GM12878 (cell line): ENCODE data around the gene DLG2. TPM values are rescaled to one million over a fixed set of nuclear protein-coding genes. Genes with fewer than 3 reads are reported as not detected.

Experiments
- ATAC-seq: fragments of 200-7000 bp; cut with Tn5 transposase; 3 replicates; pipeline ENCODE4 v1.9.1; 2020; ENCODE audit warnings: mild to moderate bottlenecking, moderate library complexity
- BruUV-seq: library from RNA; stranded (reverse); fragments of 400-500 nt; replicated peaks from 2 replicates; lab custom pipeline; 2021; lab: Mats Ljungman, UMichigan
- CTCF ChIA-PET: fragments of 300-600 bp; sonication (Branson Sonifier 250); formaldehyde crosslinking; extraction: SDS; loops from one replicate; lab custom pipeline; 2021; ENCODE audit warnings: inconsistent platforms; lab: Yijun Ruan, JAX
- POLR2A ChIA-PET: fragments of 350-600 bp; formaldehyde crosslinking; extraction: SDS; loops from one replicate; lab custom pipeline; 2021; ENCODE audit warnings: inconsistent platforms; lab: Charles Lee
- RAD21 ChIA-PET: fragments of 300-600 bp; sonication (Branson Sonifier 250); formaldehyde crosslinking; loops from one replicate; lab custom pipeline; 2023; ENCODE audit warnings: antibody characterized with exemption; ENCODE audit not compliant: unreplicated experiment; lab: Charles Lee
- SMC1A ChIA-PET: fragments of 300-600 bp; sonication (Branson Sonifier 250); formaldehyde crosslinking; loops from one replicate; lab custom pipeline; 2023; ENCODE audit not compliant: unreplicated experiment, uncharacterized antibody; lab: Charles Lee
- DNase-seq: peaks from one replicate; pipeline ENCODE4 v3.0.0-alpha.2; 2011; ENCODE audit warnings: low read depth, low spot score
- FAIRE-seq: peaks from 3 replicates; lab custom pipeline; 2011; peaks lifted over from hg19 to GRCh38; lab: Jason Lieb, UNC
- H2AFZ ChIP-seq: 2 replicates; pipeline ENCODE4 v1.6.0; 2011; ENCODE audit warnings: low read depth, low read length, control low read depth; ENCODE audit not compliant: control insufficient read depth
- H3K27ac ChIP-seq: 2 replicates; pipeline ENCODE4 v1.5.1; 2011; ENCODE audit warnings: control low read depth; ENCODE audit not compliant: control insufficient read depth, insufficient read depth
- H3K27me3 ChIP-seq, 2 experiments: replicated peaks in 1 of 2; 2 replicates each; pipeline versions ENCODE4 v1.6.0 to v1.6.1; 2011; ENCODE audit warnings: low read length in 1 of 2; ENCODE audit not compliant: control insufficient read depth in 2 of 2, insufficient read depth in 2 of 2
- H3K36me3 ChIP-seq, 2 experiments: 2 replicates each; pipeline ENCODE4 v1.5.1; 2011; ENCODE audit warnings: low read length in 1 of 2; ENCODE audit not compliant: control insufficient read depth in 2 of 2, insufficient read depth in 2 of 2
- H3K4me1 ChIP-seq: 2 replicates; pipeline ENCODE4 v1.6.1; 2011; ENCODE audit warnings: mild to moderate bottlenecking, low read length, moderate library complexity, mixed read lengths; ENCODE audit not compliant: control insufficient read depth, insufficient read depth
- H3K4me2 ChIP-seq: 2 replicates; pipeline ENCODE4 v1.6.0; 2011; ENCODE audit warnings: control low read depth; ENCODE audit not compliant: control insufficient read depth, insufficient read depth
- H3K4me3 ChIP-seq: fragments of 200-600 bp; sonication (generic); 2 replicates; pipeline ENCODE4 v1.5.1; 2016
- H3K79me2 ChIP-seq: 2 replicates; pipeline ENCODE4 v1.6.0; 2011; ENCODE audit warnings: low read length; ENCODE audit not compliant: control insufficient read depth, insufficient read depth
- H3K9ac ChIP-seq: 2 replicates; pipeline ENCODE4 v1.8.0; 2011; ENCODE audit warnings: low read length, control low read depth, mixed read lengths; ENCODE audit not compliant: control insufficient read depth, insufficient read depth
- H3K9me3 ChIP-seq: replicated peaks from 3 replicates; pipeline ENCODE4 v1.5.1; 2011; ENCODE audit warnings: mild to moderate bottlenecking, low read length; ENCODE audit not compliant: control insufficient read depth, insufficient read depth
- H4K20me1 ChIP-seq: 2 replicates; pipeline ENCODE4 v1.6.0; 2011; ENCODE audit not compliant: control insufficient read depth, insufficient read depth
- BMI1 ChIP-seq: fragments of 450-650 bp; IDR thresholded peaks from 2 replicates; pipeline ENCODE4 v1.6.1; 2016; ENCODE audit warnings: mild to moderate bottlenecking, moderate library complexity, borderline replicate concordance
- CREM ChIP-seq: IDR thresholded peaks from 2 replicates; pipeline ENCODE4 v1.6.1; 2014; ENCODE audit warnings: antibody characterized with exemption, low read depth
- FOS ChIP-seq: IDR thresholded peaks from 3 replicates; pipeline ENCODE4 v1.6.1; 2011; ENCODE audit warnings: borderline replicate concordance; ENCODE audit not compliant: insufficient read length; ENCODE audit errors: extremely low read depth
- FOXK2 ChIP-seq: fragments of 450-650 bp; IDR thresholded peaks from 2 replicates; pipeline ENCODE4 v1.6.1; 2017; ENCODE audit warnings: mild to moderate bottlenecking, moderate library complexity
- FOXM1 ChIP-seq: IDR thresholded peaks from 2 replicates; pipeline ENCODE4 v1.6.1; 2012; ENCODE audit warnings: low read depth, mild to moderate bottlenecking, inconsistent platforms, low read length, moderate library complexity
- GABPA ChIP-seq: IDR thresholded peaks from 2 replicates; pipeline ENCODE4 v1.6.1; 2014; ENCODE audit warnings: antibody characterized with exemption, low read depth, mild to moderate bottlenecking, inconsistent platforms
- HDAC6 ChIP-seq: fragments of 200-600 bp; sonication (generic); IDR thresholded peaks from one replicate; pipeline ENCODE4 v1.8.0; 2017; ENCODE audit warnings: antibody characterized with exemption; ENCODE audit not compliant: unreplicated experiment
- NFYB ChIP-seq: IDR thresholded peaks from 2 replicates; pipeline ENCODE4 v1.6.1; 2011; ENCODE audit warnings: low read depth, mild to moderate bottlenecking, low read length, improper control_type of control experiment, moderate library complexity; ENCODE audit not compliant: insufficient read depth
- PAX8 ChIP-seq: fragments of 450-650 bp; IDR thresholded peaks from 2 replicates; pipeline ENCODE4 v1.6.1; 2017; ENCODE audit warnings: mild to moderate bottlenecking, moderate library complexity
- SMAD1 ChIP-seq: fragments of 450-650 bp; IDR thresholded peaks from 2 replicates; pipeline ENCODE4 v1.6.1; 2018; ENCODE audit warnings: mild to moderate bottlenecking, low read depth; ENCODE audit not compliant: partially characterized antibody
- SP1 ChIP-seq: IDR thresholded peaks from one replicate; pipeline ENCODE4 v1.6.1; 2011; ENCODE audit warnings: low read depth, low read length
- SRF ChIP-seq, 2 experiments: IDR thresholded peaks; 2 replicates each; pipeline ENCODE4 v1.6.1; 2011; ENCODE audit warnings: low read depth in 2 of 2, low read length in 2 of 2, mild to moderate bottlenecking in 1 of 2, moderate library complexity in 1 of 2
- TARDBP ChIP-seq: IDR thresholded peaks from 2 replicates; pipeline ENCODE4 v1.6.1; 2016; ENCODE audit warnings: borderline replicate concordance
- ZNF217 ChIP-seq: fragments of 450-650 bp; IDR thresholded peaks from 2 replicates; pipeline ENCODE4 v1.6.1; 2017; ENCODE audit warnings: antibody characterized with exemption, mild to moderate bottlenecking
- WGBS: methylation state at CpG from one replicate; pipeline ENCODE4 v1.1.6; 2016; ENCODE audit warnings: low lambda C conversion rate; ENCODE audit not compliant: insufficient replicate concordance, insufficient coverage; ENCODE audit errors: missing lambda C conversion rate; 5-methylcytosine and 5-hydroxymethylcytosine counted together
- in situ Hi-C: fragments of 300-500 bp; cut with MboI; formaldehyde crosslinking; loops from 9 replicates; pipeline ENCODE4 v1.14.3; 2018; ENCODE audit warnings: mixed read lengths
- intact Hi-C: fragments of 100-400 bp; cut with micrococcal nuclease; formaldehyde crosslinking; loops from one replicate; pipeline ENCODE4 v1.14.2; 2022; ENCODE audit not compliant: unreplicated experiment
- polyA plus RNA-seq, 11 experiments: library from polyadenylated mRNA; depleted of rRNA in 4 of 11; unstranded in 6 of 11; stranded (reverse) in 5 of 11; fragments of >200 nt; fragmentation: Nextera tagmentation in 4 of 11; fragmentation: Illumina TruSeq in 1 of 11; extraction: Ambion mirVana in 4 of 11; extraction: Trizol in 1 of 11; gene quantifications; 1 replicate in 1 of 11; 2 replicates in 10 of 11; pipeline versions ENCODE4 v1.2.1 to v1.2.3, GENCODE V29; 2011 to 2016; ENCODE audit warnings: inconsistent platforms in 2 of 11, missing spikeins in 2 of 11, low read depth in 1 of 11
- total RNA-seq, 4 experiments: library from RNA; depleted of rRNA in 3 of 4; stranded (reverse); fragments of >200 nt in 3 of 4; fragmentation: Illumina TruSeq in 1 of 4; extraction: Trizol in 1 of 4; gene quantifications; 2 replicates each; pipeline versions ENCODE4 v1.2.1 to v1.2.3, GENCODE V29; 2013 to 2021
- TF ChIP-seq, protein P1 (sequence below): IDR thresholded peaks from 2 replicates; pipeline ENCODE4 v1.6.1; 2012; ENCODE audit warnings: mild to moderate bottlenecking, low read depth, low read length

DLG2 gene
- total and polyA plus RNA-seq, 10 of the 15 experiments (the other 5 are each of a cell fraction or from before 2014, with no cell fraction given), result 0.09 to 0.98 (median 0.35) TPM

DNA sequence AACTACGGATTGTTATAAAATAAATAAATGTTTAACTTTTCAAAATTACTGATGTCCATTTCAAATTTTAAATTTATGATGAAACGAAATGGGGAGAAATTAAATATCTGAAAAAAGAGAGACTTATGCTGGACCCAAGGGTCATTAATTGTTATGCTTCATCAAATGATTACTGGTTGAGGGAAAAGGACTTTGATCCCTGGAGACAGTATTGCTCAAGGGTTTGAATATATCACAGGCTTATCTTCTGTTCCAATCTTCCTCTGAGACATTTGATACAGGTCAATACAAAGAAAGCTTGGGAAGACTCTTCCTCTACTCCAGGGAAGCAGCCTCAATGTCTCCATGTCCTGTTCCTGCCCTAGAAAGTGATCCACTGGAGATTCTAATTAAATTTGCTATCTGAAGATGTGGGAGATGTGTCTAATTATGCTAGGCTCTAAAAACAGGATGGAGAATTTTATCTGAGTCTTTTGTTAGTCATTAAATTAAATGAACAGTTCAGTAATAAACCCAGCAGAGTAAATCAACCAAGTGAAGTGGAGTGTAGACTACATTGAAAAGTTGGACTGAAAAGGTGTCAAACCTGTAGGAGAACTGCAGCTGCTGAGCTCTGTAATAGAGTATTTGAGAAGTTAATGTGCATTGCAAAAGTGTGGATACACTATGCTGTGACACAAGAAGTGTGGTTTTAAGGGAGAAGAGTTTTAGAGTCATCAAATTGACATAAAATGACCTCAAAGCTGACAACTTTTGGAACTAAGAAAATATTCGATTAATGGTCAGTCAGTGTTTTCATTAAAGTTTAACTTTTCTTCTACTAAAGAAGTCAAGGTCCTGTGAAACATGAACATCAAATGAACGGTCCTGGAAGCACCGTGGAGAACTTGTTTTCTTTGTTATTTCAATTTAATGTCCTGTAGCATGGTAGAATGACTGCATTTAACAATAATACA, 1717.3 kb downstream of the DLG2 start:
- Histone ChIP-seq H3K4me3 (no peak overlapping the region), H3K9ac (no peak overlapping the region), H3K4me2 (no peak overlapping the region), H3K36me3 (no peaks in the 10 kb centered on the region), H3K9me3 (no peaks in the 10 kb centered on the region), H3K27me3 (no peaks in the 10 kb centered on the region), H3K4me1 (no peaks in the 10 kb centered on the region), H4K20me1 (no peaks in the 10 kb centered on the region), H3K79me2 (no peaks in the 10 kb centered on the region), H3K27ac (no peak overlapping the region), H2AFZ (no peak overlapping the region)
- TF ChIP-seq GABPA, result no peak
- no peak for TF ChIP-seq PAX8
- no peak for TF ChIP-seq BMI1
- POLR2A ChIA-PET, result no interaction called here
- RAD21 ChIA-PET, result no interaction called here
- in situ Hi-C loops, result no loop called here
- WGBS, result 2% methylated on average over 5 of the region's 5 CpGs
- BruUV-seq, result no TSS peak
- ATAC-seq (no peak), DNase-seq (no peak), FAIRE-seq (no peak)
- CTCF ChIA-PET, result no interaction called here
- SMC1A ChIA-PET, result no interaction called here
- intact Hi-C loops, result no loop called here

DNA sequence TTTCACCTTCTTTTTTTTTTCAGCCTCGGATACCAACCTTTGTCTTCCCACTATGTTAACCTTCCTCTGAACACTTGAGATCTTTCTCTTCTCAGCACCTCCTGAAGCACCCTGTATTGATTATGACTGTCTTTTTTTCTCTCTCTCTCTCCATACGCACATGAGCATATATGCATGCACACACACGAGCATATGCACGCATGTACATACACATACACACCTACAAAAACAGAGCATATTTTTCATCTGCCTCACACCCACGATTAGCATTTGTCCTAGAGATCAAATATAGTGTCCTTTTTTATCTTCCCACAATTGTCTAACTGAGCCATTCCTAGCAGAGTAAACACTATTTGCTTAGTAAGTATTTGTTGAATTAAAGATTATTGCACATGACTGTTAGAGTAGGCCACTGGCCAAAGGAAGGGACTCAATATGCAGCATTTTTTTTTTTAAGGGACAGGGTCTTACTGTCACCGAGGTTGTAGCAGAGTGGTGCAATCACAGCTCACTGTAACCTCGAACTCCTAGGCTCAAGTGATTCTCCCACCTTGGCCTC, 1718.8 kb downstream of the DLG2 start:
- intact Hi-C loops (no loop called here), in situ Hi-C loops (no loop called here)
- CTCF ChIA-PET, result no interaction called here
- RAD21 ChIA-PET, result no interaction called here
- SMC1A ChIA-PET, result no interaction called here
- no peaks in the 10 kb centered on the region for H4K20me1 ChIP-seq
- BruUV-seq, result no TSS peak
- no peak for ATAC-seq
- H3K79me2 ChIP-seq, result no peaks in the 10 kb centered on the region
- H3K9ac ChIP-seq, result no peak overlapping the region
- H3K27me3 ChIP-seq, result no peaks in the 10 kb centered on the region
- POLR2A ChIA-PET, result no interaction called here
- H3K27ac ChIP-seq, result no peak overlapping the region
- H2AFZ ChIP-seq, result no peak overlapping the region
- no peaks in the 10 kb centered on the region for H3K9me3 ChIP-seq
- no peak overlapping the region for H3K4me3 ChIP-seq
- H3K36me3 ChIP-seq, result no peaks in the 10 kb centered on the region
- H3K4me2 ChIP-seq, result no peak overlapping the region
- H3K4me1 ChIP-seq, result no peaks in the 10 kb centered on the region
- WGBS, result 10% methylated on average over 7 of the region's 7 CpGs
- no peak for FAIRE-seq
- no peak for DNase-seq
- TF ChIP-seq, protein P1, sequence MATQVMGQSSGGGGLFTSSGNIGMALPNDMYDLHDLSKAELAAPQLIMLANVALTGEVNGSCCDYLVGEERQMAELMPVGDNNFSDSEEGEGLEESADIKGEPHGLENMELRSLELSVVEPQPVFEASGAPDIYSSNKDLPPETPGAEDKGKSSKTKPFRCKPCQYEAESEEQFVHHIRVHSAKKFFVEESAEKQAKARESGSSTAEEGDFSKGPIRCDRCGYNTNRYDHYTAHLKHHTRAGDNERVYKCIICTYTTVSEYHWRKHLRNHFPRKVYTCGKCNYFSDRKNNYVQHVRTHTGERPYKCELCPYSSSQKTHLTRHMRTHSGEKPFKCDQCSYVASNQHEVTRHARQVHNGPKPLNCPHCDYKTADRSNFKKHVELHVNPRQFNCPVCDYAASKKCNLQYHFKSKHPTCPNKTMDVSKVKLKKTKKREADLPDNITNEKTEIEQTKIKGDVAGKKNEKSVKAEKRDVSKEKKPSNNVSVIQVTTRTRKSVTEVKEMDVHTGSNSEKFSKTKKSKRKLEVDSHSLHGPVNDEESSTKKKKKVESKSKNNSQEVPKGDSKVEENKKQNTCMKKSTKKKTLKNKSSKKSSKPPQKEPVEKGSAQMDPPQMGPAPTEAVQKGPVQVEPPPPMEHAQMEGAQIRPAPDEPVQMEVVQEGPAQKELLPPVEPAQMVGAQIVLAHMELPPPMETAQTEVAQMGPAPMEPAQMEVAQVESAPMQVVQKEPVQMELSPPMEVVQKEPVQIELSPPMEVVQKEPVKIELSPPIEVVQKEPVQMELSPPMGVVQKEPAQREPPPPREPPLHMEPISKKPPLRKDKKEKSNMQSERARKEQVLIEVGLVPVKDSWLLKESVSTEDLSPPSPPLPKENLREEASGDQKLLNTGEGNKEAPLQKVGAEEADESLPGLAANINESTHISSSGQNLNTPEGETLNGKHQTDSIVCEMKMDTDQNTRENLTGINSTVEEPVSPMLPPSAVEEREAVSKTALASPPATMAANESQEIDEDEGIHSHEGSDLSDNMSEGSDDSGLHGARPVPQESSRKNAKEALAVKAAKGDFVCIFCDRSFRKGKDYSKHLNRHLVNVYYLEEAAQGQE, result no peak
- TF ChIP-seq FOXM1 (no peak), CREM (no peak), NFYB (no peak), TARDBP (no peak), FOXK2 (no peak), FOS (no peak), SMAD1 (no peak), SP1 (no peak), ZNF217 (no peak), SRF (IDR thresholded peaks at IDR 0.05; ENCODE audit: low read depth in 2 of 2, low read length in 2 of 2) (no peak), HDAC6 (no peak)
